Measurements from ENCODE around the gene FOS. TPM values are rescaled to one million over a fixed set of nuclear protein-coding genes. Genes with fewer than 3 reads are reported as not detected.

The FOS gene
- total RNA-seq, 1 donor from 2014 or later: 12.7 TPM

DNA sequence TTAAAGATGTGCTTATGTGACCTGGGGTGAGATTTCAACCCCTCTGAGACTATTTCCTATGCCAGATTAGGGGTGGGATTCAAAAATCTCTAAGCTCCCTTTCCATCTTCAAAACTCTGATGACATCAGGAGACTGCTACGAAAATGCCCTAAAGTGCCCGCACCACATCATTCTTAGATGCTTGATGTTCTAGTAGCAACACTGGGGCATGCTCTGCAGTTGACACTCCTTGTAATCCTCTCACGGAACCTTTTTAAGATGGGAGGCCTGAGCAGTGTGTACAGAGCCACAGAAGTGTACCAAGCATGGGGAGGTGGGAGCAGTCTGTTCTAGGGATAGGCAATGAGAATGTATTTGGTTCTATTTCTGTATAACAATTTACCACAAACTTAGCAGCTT lies 12.2 kb downstream of the FOS start:
- intact Hi-C loops (cut with micrococcal nuclease): loop anchor here (10.0 kb wide), 1 partner anchor 526 kb away; the partner anchor contains the start of gene YLPM1

DNA sequence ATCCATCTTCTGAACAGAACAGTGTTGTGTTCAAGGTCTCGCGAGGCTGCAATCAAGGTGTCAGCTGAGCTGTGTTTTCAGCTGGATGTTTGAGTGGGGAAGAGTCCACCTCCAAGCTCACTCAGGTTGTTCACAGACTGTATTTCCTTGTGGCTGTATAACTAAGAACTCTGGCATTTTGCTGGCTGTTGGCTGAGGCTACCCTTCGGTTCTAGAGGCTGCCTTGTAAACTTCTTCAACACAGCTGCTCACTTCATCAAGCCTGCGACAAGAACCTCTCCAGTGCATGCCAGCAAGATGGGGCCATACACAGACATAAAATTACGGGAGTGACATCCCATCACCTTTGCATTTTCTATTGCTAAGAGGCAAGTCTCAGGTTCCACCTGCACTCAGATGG lies 12.7 kb downstream of the FOS start:
- intact Hi-C loops (cut with micrococcal nuclease): loop anchor here (10.0 kb wide), 1 partner anchor 527 kb away; the partner anchor contains the start of gene YLPM1

DNA sequence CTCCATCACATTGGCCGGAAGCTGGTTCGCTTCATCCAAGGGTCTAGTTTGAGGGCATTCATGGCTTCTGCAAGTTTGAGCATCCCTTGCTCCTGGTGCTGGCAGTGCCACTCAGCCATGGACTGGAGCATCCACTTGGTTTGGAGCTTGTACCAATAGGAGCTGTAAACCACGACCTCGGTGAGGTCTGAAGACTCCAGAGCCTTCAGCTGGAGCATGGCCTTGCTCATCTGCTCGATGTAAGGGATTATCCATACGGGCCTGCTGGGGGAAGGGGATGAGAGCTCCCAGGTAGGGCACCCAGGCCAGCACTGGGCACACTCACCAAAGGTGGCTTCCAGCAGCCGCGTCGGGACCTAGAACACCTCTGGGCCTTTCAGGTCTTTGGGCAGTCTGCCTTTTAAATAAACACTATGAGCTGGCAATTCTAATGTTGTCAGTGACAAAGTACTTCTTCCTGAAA lies 13.5 kb downstream of the FOS start:
- intact Hi-C loops (cut with micrococcal nuclease): loop anchor here (10.0 kb wide), 1 partner anchor 527 kb away; the partner anchor contains the start of gene YLPM1

DNA sequence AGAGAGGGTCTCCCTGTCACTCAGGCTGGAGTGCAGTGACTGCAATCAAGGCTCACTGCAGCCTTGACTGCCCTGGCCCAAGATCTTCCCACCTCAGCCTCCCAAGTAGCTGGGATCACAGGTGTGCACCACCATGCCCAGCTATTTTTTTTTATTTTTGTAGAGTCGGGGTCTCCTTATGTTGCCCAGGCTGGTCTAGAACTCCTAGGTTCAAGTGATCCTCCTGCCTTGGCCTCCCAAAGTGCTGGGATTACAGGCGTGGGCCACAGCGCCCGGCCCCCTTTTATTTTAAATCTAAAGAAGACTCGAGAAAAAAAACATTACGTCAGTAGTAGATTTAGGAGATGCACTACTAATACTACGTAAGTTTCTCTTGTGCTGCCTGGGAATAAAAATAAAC lies 14.3 kb downstream of the FOS start:
- intact Hi-C loops (cut with micrococcal nuclease): loop anchor here (10.0 kb wide), 1 partner anchor 528 kb away; the partner anchor contains the start of gene YLPM1

DNA sequence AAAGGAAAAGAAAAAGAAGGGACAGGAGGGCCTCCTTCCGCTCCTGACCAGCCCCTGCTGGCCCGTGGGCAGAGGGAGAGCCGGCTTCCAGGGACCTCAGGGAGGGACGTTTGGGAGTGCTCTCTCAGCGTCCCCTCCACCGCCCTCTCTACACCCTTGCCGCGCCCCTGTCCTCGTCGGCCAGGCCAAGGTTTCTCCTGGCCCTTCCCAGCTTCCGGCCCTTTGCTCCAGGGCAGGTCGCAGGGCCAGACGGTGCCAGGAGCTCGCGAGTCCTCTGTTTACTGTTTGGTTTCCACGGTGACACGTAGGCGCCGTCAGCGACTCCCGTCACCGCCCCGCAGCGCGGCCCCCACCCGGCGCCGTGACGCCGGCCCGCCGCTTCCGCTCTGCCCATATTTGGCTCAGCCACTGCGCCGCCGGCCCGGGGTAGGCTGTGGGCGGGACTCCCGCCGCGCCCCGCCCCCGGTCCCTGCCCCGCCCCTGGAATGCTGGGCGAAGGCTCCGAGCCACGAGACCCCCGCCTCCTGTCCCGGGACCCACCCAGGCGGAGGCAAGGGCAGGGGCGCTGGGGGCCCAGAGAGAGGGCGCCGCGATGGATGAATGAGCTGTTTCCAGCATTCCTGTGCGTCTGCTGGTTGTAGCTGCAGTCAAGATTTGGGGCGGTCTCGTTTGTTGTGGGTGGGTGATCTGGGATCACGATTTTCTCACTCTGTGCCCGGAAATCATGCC lies 15.5 kb downstream of the FOS start:
- intact Hi-C loops (cut with micrococcal nuclease): loop anchor here (1.0 to 10.0 kb wide), 6 partner anchors 16 to 529 kb away; partner anchors contain the start of genes EIF2B2, FOS, TMED10 and YLPM1

DNA sequence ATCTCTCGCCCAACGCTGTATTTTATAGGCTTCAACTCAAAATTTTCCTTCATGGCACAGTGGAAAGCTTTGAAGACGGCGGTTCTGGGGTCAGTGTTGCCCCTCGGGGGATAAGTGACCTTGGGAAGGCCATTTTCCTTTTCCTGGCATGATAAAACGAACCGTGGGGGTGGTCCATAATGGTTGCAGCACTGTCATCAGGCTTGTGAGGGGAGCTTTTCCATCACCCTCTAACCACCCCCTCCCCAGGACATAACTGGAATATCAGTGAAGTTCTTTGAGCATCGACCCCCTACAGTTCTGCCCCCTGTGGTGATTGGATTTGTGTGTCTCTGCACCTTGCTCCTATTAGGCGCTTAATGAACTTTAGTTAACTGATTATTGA lies 16.0 kb downstream of the FOS start:
- intact Hi-C loops (cut with micrococcal nuclease): loop anchor here (1.0 to 10.0 kb wide), 6 partner anchors 16 to 530 kb away; partner anchors contain the start of genes EIF2B2, FOS, TMED10 and YLPM1

DNA sequence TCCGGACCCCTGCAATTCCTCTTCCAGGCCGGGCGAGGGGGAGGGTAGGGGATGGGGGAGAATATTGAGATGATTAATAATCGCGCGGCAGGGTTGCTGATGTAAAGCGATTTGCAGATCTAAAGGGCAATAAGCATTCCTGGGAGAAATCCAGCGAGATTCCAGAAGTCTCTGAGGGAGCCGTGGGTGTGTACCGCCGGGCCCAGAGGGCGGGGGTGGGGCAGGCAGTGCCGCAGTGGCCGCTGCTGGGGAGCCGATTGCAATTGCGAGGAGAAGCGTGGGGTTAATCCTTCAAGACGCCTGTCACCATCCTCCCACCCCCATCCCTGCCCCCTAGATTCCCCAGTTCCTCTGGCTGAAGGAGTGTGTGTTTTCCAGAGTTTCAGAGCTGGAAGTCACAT lies 16.4 kb downstream of the FOS start:
- intact Hi-C loops (cut with micrococcal nuclease): loop anchor here (10.0 kb wide), 1 partner anchor 530 kb away; the partner anchor contains the start of gene YLPM1

DNA sequence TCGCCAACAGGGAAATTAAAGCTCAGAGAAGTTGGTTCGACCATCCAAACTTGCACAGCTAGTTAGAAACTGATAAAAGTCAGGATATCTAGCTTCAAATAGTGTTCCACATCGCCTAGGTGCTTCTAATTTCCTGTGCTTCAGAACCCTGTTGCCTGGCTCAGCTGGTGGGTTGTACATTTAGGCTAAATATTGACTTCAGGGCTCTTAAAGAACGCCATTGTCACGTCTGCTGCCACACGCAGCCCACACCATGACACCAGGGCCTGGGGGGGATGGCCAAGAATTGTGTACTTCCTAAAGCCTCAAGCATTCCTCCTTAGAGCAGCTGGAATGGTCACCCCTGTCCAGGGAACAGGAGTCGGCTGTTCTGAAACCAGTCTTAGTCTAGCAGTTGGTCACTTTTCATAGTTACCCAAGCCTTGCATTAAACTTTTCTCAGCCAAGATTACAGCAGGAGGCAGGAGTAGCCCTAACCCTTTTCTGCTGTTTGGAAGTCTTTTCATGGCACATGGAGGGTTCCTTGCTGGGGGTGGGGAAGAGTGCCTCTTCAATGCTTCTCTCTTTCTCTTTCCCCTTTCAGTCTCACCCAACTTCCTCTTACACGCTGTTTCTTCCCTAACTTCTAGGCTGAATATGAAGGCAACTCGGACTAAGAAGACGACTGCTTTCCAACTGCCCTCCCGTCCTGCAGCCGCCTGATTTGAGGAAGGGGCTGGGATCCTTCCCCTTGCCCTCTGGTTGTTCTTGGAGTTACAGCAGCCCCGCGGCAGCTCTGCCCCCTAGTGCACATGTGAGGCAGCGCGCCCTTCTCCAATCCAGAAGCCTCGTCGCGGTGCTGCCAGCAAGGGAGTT lies 17.1 kb downstream of the FOS start:
- intact Hi-C loops (cut with micrococcal nuclease): loop anchor here (1.0 to 10.0 kb wide), 4 partner anchors 63 to 531 kb away; partner anchors contain the start of genes NEK9 and YLPM1

DNA sequence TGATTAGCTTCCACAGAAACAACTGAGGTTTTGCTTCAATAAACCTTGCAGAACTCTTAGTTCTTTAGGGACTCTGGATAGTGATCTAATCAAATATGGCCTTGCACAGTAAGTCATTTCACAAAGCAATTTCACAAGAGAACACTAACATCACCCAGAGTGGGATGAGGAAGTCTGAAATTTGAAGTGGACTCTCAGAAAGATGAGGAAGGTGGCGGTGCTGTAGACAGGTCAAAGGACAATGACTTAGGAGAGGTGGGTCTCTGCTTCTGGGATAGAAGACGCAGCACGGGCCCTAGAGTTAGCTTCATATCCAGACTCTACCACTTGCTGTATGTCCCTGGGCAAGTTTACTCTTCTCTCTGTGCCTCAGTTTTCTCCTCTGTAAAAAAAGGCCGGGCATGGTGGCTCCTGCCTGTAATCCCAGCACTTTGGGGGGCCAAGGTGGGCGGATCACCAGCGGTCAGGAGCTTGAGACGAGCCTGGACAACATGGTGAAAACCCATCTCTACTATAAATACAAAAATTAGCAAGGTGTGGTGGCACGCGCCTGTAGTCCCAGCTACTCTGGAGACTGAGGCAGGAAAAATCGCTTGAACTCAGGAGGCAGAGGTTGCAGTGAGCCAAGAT lies 18.9 kb downstream of the FOS start:
- intact Hi-C loops (cut with micrococcal nuclease): loop anchor here (10.0 kb wide), 1 partner anchor 533 kb away; the partner anchor contains the start of gene YLPM1

DNA sequence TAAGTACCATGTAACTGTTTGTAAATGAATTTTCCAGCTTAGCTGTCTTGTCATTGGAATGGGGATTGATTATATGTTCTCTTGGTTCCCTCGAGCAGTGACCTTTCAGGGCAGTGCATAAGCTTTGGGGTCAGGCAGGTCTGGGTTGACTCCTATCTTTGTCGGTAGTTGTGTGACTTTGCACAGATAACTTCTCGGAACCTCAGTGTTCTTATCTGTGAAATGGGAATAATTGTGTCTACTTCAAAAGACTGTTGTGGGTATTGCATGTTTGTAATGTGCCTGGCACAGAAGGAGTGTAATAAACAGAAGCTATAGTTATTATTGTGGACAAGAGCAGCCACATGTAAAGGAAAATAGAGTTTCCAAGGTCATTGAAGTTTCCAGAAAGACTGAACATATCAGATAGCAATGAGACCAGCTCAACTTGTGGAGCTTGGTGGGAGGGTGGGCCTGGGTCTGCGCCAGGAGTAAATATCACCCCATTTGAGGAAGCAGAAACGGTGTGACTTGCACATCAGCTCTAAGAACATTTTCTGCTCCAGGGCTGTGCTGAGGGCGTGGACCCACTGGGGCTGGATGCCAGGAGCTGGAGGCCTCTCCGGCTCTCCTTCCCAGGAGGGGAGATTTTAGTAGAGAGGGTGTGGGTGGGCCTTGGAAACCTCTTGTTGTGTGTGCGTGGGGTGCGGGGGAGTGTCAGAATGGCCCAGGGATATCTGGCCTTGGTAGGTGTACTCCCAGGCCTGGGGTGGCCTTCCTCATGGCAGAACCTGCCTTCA lies 19.7 kb downstream of the FOS start:
- intact Hi-C loops (cut with micrococcal nuclease): loop anchor here (10.0 kb wide), 1 partner anchor 534 kb away; the partner anchor contains the start of gene YLPM1

DNA sequence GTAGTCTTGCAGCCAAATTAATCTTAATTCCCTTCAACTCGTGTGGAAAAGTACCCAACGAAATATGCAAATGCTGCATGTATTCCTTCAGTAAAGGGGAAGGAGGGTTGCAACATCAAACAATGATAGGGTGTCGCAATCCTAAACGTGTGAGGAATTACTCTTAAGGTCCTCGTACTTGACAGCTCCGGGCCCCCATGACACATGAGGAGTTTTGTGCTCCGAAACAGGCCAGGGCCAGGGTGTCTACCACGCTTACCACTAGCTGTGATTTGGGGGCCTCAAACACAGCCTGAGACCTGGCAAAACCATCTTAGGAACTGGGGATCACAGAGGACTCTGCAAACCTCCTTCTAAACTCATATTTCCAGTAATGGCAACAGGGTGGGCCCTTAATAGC lies 20.4 kb downstream of the FOS start:
- intact Hi-C loops (cut with micrococcal nuclease): loop anchor here (10.0 kb wide), 1 partner anchor 534 kb away; the partner anchor contains the start of gene YLPM1

DNA sequence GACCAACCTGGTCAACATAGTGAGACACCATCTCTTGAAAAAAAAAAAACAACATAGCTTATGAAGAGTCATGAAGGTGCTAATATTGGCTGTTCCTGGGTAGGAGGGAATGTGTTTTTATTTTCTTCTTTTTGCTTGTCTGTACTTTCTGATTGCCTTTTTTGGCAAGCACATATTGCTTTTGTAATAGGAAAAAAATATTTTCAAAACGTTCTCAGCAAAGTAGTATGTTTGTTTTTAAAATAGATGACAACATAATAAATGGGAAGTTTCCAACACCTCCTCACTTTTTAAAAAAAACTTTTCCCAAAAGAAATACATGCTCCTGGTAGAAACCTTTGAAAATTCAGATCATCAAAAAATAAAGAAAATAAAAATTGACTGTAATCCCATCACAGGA lies 20.9 kb downstream of the FOS start:
- intact Hi-C loops (cut with micrococcal nuclease): loop anchor here (10.0 kb wide), 1 partner anchor 535 kb away; the partner anchor contains the start of gene YLPM1

DNA sequence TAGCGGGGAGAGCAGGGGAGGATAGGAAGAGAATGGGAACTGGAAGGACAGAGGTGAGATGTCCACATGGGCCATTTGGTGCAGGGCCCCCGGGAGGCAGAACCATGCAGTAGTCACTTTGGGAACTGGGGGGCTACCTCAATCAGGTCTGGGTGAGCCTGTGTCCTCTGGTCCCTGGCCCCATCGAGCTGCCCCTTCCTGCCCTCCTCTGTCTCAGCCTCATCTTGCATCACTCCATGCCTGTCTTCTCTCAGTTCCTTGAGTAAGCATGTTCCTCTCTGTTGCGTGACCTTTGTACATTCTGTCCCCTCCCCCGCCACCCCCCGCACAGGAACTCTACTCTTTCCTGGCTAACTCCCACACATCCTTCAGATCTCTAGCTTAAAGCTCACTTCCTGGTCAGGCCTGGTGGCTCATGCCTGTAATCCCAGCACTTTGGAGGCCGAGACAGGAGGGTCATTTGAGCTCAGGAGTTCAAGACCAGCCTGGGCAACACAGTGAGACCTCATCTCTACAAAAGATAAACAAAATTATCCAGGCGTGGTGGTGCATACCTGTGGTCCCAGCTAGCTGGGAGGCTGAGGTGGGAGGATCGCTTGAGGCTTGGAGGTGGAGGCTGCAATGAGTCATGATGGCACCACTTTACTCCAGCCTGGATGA lies 23.2 kb downstream of the FOS start:
- intact Hi-C loops (cut with micrococcal nuclease): loop anchor here (2.0 to 10.0 kb wide), 2 partner anchors 123 to 441 kb away; partner anchors contain the start of gene JDP2

DNA sequence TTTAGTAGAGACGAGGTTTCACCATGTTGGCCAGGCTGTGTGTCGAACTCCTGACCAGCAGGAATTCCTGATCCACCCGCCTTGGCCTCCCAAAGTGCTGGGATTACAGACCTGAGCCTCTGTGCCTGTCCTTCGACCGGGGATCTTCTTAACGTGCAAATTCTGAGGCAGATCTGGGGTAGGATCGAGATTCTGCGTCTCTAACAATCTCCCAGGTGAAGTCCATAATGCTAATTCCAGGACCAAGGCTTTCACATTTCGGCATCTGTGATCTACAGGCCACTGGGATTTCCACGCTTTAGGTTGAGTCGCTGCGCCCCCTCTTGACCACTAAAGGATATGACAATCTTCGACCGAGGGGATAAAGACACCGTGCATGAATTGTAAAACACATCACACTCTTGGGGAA lies 24.8 kb downstream of the FOS start:
- intact Hi-C loops (cut with micrococcal nuclease): loop anchor here (1.0 to 10.0 kb wide), 5 partner anchors 121 to 443 kb away; partner anchors contain the start of genes JDP2 and TMED10

DNA sequence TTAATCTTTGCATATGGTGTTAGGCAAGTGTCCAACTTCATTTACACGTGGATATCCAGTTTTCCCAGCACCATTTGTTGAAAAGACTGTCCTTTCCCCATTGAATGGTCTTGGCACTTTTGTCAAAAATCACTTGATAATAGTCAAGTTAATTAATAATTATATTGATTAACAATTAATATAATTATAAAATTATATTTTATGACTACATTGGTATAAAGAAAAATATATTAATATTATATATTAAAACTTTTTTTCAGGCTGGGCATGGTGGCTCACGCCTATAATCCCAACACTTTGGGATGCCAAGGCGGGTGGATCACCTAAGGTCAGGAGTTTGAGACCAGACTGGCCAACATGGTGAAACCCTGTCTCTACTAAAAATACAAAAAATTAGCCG lies 27.8 kb downstream of the FOS start:
- intact Hi-C loops (cut with micrococcal nuclease): loop anchor here (5.0 to 10.0 kb wide), 2 partner anchors 118 to 236 kb away; partner anchors contain the start of gene JDP2

DNA sequence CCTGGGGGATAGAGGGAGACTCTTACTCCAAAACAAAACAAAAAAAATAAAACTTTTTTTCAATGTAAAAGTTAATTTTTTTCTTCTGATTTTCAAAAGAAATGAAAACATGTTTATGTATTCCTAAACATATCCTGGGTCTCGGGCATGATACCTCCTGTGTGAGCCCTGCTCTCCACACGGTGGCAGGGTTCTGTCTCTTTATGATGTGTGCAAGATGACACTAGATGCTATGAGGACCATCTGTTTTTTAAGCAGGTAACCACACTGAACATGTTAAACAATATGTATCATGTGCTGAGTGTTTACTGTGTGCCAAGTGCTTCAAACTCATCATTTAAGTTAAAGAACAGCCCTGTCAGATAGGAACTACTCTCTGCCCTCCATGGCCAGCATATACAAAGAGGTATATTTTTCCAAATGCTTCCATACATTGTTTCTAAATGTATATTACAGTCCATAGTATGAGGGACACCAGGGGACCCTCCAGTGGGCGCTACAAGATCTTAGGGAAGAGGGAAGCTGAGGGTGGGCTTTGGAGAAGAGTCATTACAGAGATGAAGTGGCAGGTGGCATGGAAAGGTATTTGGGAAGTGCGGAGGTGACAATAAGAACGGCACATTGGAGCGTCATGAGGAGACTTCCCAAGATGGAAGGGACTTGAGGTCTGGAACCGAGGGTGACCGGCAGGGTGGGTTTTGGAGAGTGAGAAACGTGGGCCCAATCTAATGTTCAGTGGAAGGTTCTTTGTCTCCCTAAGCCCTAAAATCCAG lies 28.5 kb downstream of the FOS start:
- intact Hi-C loops (cut with micrococcal nuclease): loop anchor here (1.0 to 10.0 kb wide), 9 partner anchors 118 to 347 kb away; partner anchors contain the start of genes BATF and JDP2

DNA sequence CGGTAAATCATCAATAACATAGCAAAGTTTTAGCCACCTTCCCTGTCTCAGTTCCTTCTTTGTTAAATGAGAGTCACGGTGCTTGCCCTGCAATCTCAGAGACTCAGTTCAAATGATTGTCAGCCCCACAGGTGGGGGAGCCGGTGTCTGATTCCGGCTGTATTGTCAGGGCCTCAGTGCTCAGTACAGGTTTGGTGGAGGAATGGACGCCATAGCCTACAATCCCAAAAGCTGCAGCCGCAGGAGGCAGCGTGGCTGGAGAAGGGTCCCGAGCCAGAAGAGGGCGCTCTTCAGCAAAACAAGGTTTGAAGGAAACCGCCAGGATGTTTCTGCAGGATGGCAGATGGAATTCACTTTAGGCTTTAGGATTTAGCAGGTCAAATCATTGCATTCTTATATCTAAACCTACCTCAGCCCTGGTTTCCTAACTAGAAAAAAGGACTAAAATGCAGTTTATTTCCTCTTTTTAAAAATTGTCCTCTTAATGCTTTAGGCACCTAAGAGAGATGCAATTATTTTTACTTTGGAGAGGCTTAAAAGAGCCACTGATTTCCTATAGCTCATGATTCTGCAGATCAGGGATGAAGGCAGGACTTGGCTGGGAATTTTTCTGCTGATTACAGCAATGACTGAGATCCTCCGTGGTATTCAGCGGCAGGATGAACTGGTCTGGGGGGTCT lies 29.2 kb downstream of the FOS start:
- intact Hi-C loops (cut with micrococcal nuclease): loop anchor here (1.0 to 10.0 kb wide), 9 partner anchors 117 to 346 kb away; partner anchors contain the start of genes BATF and JDP2

DNA sequence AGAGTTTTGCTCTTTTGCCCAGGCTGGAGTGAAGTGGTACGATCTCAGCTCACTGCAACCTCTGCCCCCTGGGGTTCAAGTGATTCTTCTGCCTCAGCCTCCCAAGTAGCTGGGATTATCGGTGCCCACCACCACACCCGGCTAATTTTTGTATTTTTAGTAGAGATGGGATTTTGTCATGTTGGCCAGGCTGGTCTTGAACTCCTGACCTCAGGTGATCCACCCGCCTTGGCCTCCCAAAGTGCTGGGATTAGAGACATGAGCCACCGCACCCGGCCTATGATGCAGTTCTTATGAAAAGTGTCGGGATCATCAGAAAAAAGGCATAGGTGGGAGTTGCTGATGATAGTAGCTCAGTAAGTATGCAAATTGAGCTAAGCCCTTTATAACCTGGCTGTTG lies 30.4 kb downstream of the FOS start:
- intact Hi-C loops (cut with micrococcal nuclease): loop anchor here (5.0 to 10.0 kb wide), 2 partner anchors 116 to 233 kb away; partner anchors contain the start of gene JDP2
